Measurements from ENCODE around the gene MR1. TPM values are rescaled to one million over a fixed set of nuclear protein-coding genes. Genes with fewer than 3 reads are reported as not detected.

MR1 gene
- total RNA-seq, 2 experiments from 2014 or later, result 7.9 to 18.3 TPM

DNA sequence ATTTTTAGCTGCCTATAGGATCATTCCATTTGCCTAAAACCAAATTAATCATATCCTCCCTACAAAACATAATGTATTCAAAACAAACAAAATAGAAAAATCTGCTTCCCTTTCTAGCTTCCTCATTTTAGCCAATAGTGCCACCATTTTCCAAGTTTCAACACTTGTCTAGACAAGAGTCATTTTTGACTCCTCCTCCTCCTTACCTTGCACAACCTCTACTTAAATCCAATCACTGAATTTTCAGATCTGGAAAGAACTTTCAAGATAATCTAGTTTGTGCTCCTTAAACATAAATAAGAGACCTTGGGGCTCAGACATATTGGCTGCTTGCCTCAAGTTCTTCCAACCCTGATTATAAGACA, 18.6 kb upstream of the MR1 start:
- no peak overlapping the region for H2AFZ ChIP-seq (ENCODE audit: low read length)
- no peak for DNase-seq (ENCODE audit: low spot score)
- H3K79me2 ChIP-seq (ENCODE audit: insufficient read depth, low read depth, low read length), result peaks cover 46% of the 10 kb centered on the region
- BruUV-seq (replicated peaks), result no TSS peak
- ChIA-PET POLR2A (interaction anchor here (0.7 to 1.1 kb wide), 4 partner anchors 9 to 37 kb away, joined by 3 read pairs; no protein-coding TSS in a partner anchor), CTCF (ENCODE audit: unreplicated experiment) (no interaction called here)
- TF ChIP-seq CTCF (conservative IDR thresholded peaks at IDR 0.05; ENCODE audit: low read length) (no peak), EZH2phosphoT487 (IDR thresholded peaks at IDR 0.05; ENCODE audit: borderline replicate concordance, low read depth, low read length) (no peak)
- no peak overlapping the region for H3K4me2 ChIP-seq (ENCODE audit: low read length)
- peaks cover 8% of the 10 kb centered on the region for H3K36me3 ChIP-seq (ENCODE audit: insufficient read depth, low read length)
- H3K4me1 ChIP-seq (ENCODE audit: insufficient read depth, low read length, poor library complexity, severe bottlenecking), result peaks cover 15% of the 10 kb centered on the region
- H3K9me2 ChIP-seq (ENCODE audit: insufficient read depth, low read length), result no peaks in the 10 kb centered on the region
- H3K27ac ChIP-seq (ENCODE audit: low read depth, low read length, poor library complexity, severe bottlenecking), result no peak overlapping the region
- H3K9me3 ChIP-seq (ENCODE audit: low read length), result no peaks in the 10 kb centered on the region
- H4K20me1 ChIP-seq (ENCODE audit: insufficient read depth, low read length), result peaks cover 8% of the 10 kb centered on the region; the same call in 1 of the 2 replicates
- intact Hi-C loops (cut with micrococcal nuclease; ENCODE audit: unreplicated experiment), result no loop called here
- no peak overlapping the region for H3K4me3 ChIP-seq (ENCODE audit: low read depth, low read length, poor library complexity, severe bottlenecking)

DNA sequence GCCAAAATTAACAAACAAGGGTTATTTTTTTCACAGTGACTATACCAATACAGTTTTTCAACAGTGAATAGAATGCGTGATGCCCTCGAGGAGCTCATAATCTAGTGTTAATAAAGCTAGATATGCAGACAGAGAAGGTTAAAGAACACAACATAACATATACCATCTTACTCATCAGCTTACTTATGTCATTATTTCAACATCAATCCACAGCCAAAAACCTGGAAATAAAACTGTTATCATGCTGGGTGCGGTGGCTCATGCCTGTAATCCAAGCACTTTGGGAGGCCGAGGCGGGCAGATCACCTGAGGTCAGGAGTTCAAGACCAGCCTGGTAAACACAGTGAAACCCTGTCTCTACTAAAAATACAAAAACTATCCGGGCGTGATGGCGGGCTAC, 17.2 kb upstream of the MR1 start:
- Histone ChIP-seq H3K27ac (ENCODE audit: low read depth, low read length, poor library complexity, severe bottlenecking) (no peak overlapping the region), H3K4me3 (ENCODE audit: low read depth, low read length, poor library complexity, severe bottlenecking) (no peak overlapping the region), H3K4me2 (ENCODE audit: low read length) (no peak overlapping the region), H3K79me2 (ENCODE audit: insufficient read depth, low read depth, low read length) (peaks cover 60% of the 10 kb centered on the region), H2AFZ (ENCODE audit: low read length) (no peak overlapping the region), H3K9me3 (ENCODE audit: low read length) (no peaks in the 10 kb centered on the region), H3K36me3 (ENCODE audit: insufficient read depth, low read length) (peaks cover 8% of the 10 kb centered on the region), H3K4me1 (ENCODE audit: insufficient read depth, low read length, poor library complexity, severe bottlenecking) (peaks cover 28% of the 10 kb centered on the region), H3K9me2 (ENCODE audit: insufficient read depth, low read length) (no peaks in the 10 kb centered on the region), H4K20me1 (ENCODE audit: insufficient read depth, low read length) (peaks cover 17% of the 10 kb centered on the region)
- POLR2A ChIA-PET, result interaction anchor here (0.6 kb wide), 2 partner anchors 13 to 466 kb away, joined by 3 to 4 read pairs; no protein-coding TSS in a partner anchor
- no TSS peak for BruUV-seq (replicated peaks)
- CTCF ChIA-PET (ENCODE audit: unreplicated experiment), result no interaction called here
- no peak for DNase-seq (ENCODE audit: low spot score)
- intact Hi-C loops (cut with micrococcal nuclease; ENCODE audit: unreplicated experiment), result no loop called here
- TF ChIP-seq EZH2phosphoT487 (IDR thresholded peaks at IDR 0.05; ENCODE audit: borderline replicate concordance, low read depth, low read length), result no peak
- no peak for TF ChIP-seq CTCF (conservative IDR thresholded peaks at IDR 0.05; ENCODE audit: low read length)

DNA sequence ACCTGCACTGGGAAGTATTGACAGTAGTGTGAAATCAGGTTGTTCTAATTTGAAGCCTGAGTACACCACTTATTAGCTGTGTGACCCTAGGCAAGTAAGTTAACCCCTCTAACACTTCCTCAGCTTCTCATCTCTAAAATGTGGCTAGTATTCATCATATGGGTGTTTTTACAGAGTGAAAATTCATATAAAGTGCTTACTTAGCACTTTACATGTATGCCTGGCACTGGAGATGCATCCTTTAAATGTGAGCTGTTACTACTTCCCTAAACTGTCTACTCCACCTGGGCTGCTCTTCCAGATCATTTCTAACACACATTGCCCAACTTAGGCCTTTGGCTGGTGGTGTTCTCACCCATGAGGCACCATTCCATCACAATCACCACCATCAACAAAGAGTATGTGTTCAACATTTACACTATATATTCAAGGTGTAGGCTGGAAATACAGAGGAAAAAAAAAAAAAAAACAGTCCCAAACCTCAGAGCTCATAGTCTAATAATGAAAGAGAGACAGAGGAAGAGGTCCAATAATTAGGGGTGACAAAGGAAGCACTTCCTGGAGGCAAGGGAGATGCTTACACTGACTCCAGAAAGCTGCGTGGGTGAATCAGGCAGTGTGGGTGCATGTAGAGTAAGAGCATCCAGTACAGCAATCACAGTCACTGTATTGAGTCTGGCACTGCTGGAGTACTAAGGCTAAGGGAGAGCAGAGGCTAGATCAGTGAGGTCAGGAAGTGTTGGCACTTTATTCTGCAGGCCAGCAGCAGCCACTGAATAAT, 14.7 kb upstream of the MR1 start:
- Histone ChIP-seq H3K4me2 (ENCODE audit: low read length) (peak overlapping the region; percentile 9; the same call in 1 of the 2 replicates), H3K9me3 (ENCODE audit: low read length) (no peaks in the 10 kb centered on the region), H3K4me1 (ENCODE audit: insufficient read depth, low read length, poor library complexity, severe bottlenecking) (peaks cover 33% of the 10 kb centered on the region), H3K36me3 (ENCODE audit: insufficient read depth, low read length) (peaks cover 8% of the 10 kb centered on the region), H3K9me2 (ENCODE audit: insufficient read depth, low read length) (no peaks in the 10 kb centered on the region), H3K27ac (ENCODE audit: low read depth, low read length, poor library complexity, severe bottlenecking) (no peak overlapping the region), H3K79me2 (ENCODE audit: insufficient read depth, low read depth, low read length) (peaks cover 68% of the 10 kb centered on the region), H4K20me1 (ENCODE audit: insufficient read depth, low read length) (peaks cover 19% of the 10 kb centered on the region), H3K4me3 (ENCODE audit: low read depth, low read length, poor library complexity, severe bottlenecking) (no peak overlapping the region), H2AFZ (ENCODE audit: low read length) (no peak overlapping the region)
- ChIA-PET POLR2A (interaction anchor here (0.6 to 1.9 kb wide), 7 partner anchors 10 to 133 kb away, joined by 3 to 7 read pairs (median 3); partner anchors contain the start of gene MR1), CTCF (ENCODE audit: unreplicated experiment) (interaction anchor here (0.6 kb wide), 1 partner anchor 23 kb away, joined by 3 read pairs; no protein-coding TSS in a partner anchor)
- DNase-seq (ENCODE audit: low spot score), result no peak
- BruUV-seq (replicated peaks), result TSS peak; percentile 24
- intact Hi-C loops (cut with micrococcal nuclease; ENCODE audit: unreplicated experiment), result no loop called here
- TF ChIP-seq CTCF (conservative IDR thresholded peaks at IDR 0.05; ENCODE audit: low read length), result no peak
- TF ChIP-seq EZH2phosphoT487 (IDR thresholded peaks at IDR 0.05; ENCODE audit: borderline replicate concordance, low read depth, low read length), result no peak
